K562 (cell line): ENCODE measurements around the gene CREB3L2. TPM values are rescaled to one million over a fixed set of nuclear protein-coding genes. Genes with fewer than 3 reads are reported as not detected.

Experiments used
- BCOR ChIP-seq: fragments of 450-650 bp; IDR thresholded peaks from 2 replicates; pipeline ENCODE4 v1.6.1; 2016
- BRD9 ChIP-seq: fragments of 450-650 bp; IDR thresholded peaks from 2 replicates; pipeline ENCODE4 v1.6.1; 2018; ENCODE audit warnings: low read depth; ENCODE audit not compliant: partially characterized antibody
- CCAR2 ChIP-seq: fragments of 200-400 bp; formaldehyde crosslinking; IDR thresholded peaks from 2 replicates; pipeline ENCODE4 v1.6.1; 2017; ENCODE audit warnings: mild to moderate bottlenecking, low read depth, low read length
- CUX1 ChIP-seq: fragments of 200-800 bp; sonication (Bioruptor generic); IDR thresholded peaks from 2 replicates; pipeline ENCODE4 v1.6.1; 2016; ENCODE audit warnings: missing genetic modification characterization, missing compliant biosample characterization
- DMBX1 ChIP-seq: fragments of 250-450 bp; sonication (Bioruptor Pico); IDR thresholded peaks from 2 replicates; pipeline ENCODE4 v1.8.0; 2022; ENCODE audit warnings: inconsistent platforms, mild to moderate bottlenecking, moderate library complexity, borderline replicate concordance
- ESRRA ChIP-seq: fragments of 450-650 bp; IDR thresholded peaks from 2 replicates; pipeline ENCODE4 v1.6.1; 2014; ENCODE audit warnings: low read depth, mild to moderate bottlenecking, moderate library complexity, borderline replicate concordance
- KDM1A ChIP-seq, 2 experiments: fragments of 450-650 bp; IDR thresholded peaks; 2 replicates each; pipeline ENCODE4 v1.6.1; 2016; ENCODE audit warnings: mild to moderate bottlenecking in 2 of 2
- KLF10 ChIP-seq: fragments of 250-450 bp; sonication (Bioruptor Pico); IDR thresholded peaks from 2 replicates; pipeline ENCODE4 v1.6.1; 2021; ENCODE audit warnings: matching md5 sums
- MCM5 ChIP-seq: fragments of 450-650 bp; IDR thresholded peaks from 2 replicates; pipeline ENCODE4 v1.6.1; 2016; ENCODE audit warnings: low read depth
- MTF1 ChIP-seq: fragments of 250-450 bp; sonication (Bioruptor Pico); IDR thresholded peaks from 2 replicates; pipeline ENCODE4 v1.9.0; 2021; ENCODE audit warnings: moderate library complexity, mild to moderate bottlenecking, inconsistent platforms, borderline replicate concordance
- NCOA6 ChIP-seq: fragments of 450-650 bp; IDR thresholded peaks from 2 replicates; pipeline ENCODE4 v1.6.1; 2017; ENCODE audit warnings: mild to moderate bottlenecking
- NRF1 ChIP-seq, 2 experiments: fragments of 450-650 bp; IDR thresholded peaks in 1 of 2; conservative IDR thresholded peaks in 1 of 2; 2 replicates each; pipeline ENCODE4 v1.6.1; 2014; ENCODE audit warnings: mild to moderate bottlenecking in 2 of 2
- PHF20 ChIP-seq: fragments of 450-650 bp; IDR thresholded peaks from 2 replicates; pipeline ENCODE4 v1.6.1; 2018; ENCODE audit not compliant: partially characterized antibody
- RAD21 ChIP-seq, 2 experiments: fragments of 250-450 bp in 1 of 2; fragments of 450-650 bp in 1 of 2; sonication (Bioruptor Pico) in 1 of 2; formaldehyde crosslinking in 1 of 2; IDR thresholded peaks in 1 of 2; conservative IDR thresholded peaks in 1 of 2; 2 replicates each; pipeline versions ENCODE4 v1.4.0 to v1.8.0; 2020 to 2022; ENCODE audit warnings: mild to moderate bottlenecking in 2 of 2, moderate library complexity in 1 of 2
- SRSF7 ChIP-seq: fragments of 200-400 bp; formaldehyde crosslinking; optimal IDR thresholded peaks from 2 replicates; pipeline ENCODE3; 2017; ENCODE audit warnings: mild to moderate bottlenecking, low read depth, low read length
- TEAD1 ChIP-seq, 2 experiments: fragments of 450-650 bp in 1 of 2; sonication (generic) in 1 of 2; formaldehyde crosslinking; IDR thresholded peaks; 2 replicates each; pipeline versions ENCODE4 v1.4.0 to v1.8.0; 2020 to 2022; ENCODE audit warnings: mild to moderate bottlenecking in 2 of 2, missing genetic modification reagents in 1 of 2
- ZKSCAN1 ChIP-seq: fragments of 150-350 bp; IDR thresholded peaks from 2 replicates; pipeline ENCODE4 v1.6.1; 2016; ENCODE audit warnings: low read depth, low read length
- ZNF184 ChIP-seq: sonication (generic); formaldehyde crosslinking; IDR thresholded peaks from 2 replicates; pipeline ENCODE4 v1.5.0; 2020; ENCODE audit warnings: missing genetic modification reagents
- ZNF263 ChIP-seq: sonication (generic); formaldehyde crosslinking; IDR thresholded peaks from 2 replicates; pipeline ENCODE4 v1.8.0; 2022; ENCODE audit warnings: mild to moderate bottlenecking, missing genetic modification reagents, borderline replicate concordance
- ZNF274 ChIP-seq: IDR thresholded peaks from 2 replicates; pipeline ENCODE4 v1.6.1; 2011; ENCODE audit warnings: low read depth, mild to moderate bottlenecking, low read length, moderate library complexity, borderline replicate concordance
- ZNF644 ChIP-seq: fragments of 200-800 bp; sonication (Bioruptor generic); IDR thresholded peaks from 2 replicates; pipeline ENCODE4 v1.6.1; 2016; ENCODE audit warnings: low read depth, missing genetic modification characterization, missing compliant biosample characterization
- ZNF696 ChIP-seq: fragments of 250-450 bp; sonication (Bioruptor Pico); conservative IDR thresholded peaks from 2 replicates; pipeline ENCODE4 v1.4.0; 2020; ENCODE audit warnings: mild to moderate bottlenecking, moderate library complexity
- ZNF699 ChIP-seq: fragments of 250-450 bp; sonication (Bioruptor Pico); IDR thresholded peaks from 2 replicates; pipeline ENCODE4 v1.8.0; 2021; ENCODE audit warnings: mild to moderate bottlenecking, moderate library complexity; ENCODE audit not compliant: insufficient replicate concordance
- polyA plus RNA-seq, 8 experiments: library from polyadenylated mRNA; depleted of rRNA in 4 of 8; stranded (reverse) in 5 of 8; unstranded in 3 of 8; fragments of >200 nt; fragmentation: Nextera tagmentation in 2 of 8; fragmentation: Illumina TruSeq in 1 of 8; extraction: Ambion mirVana in 2 of 8; extraction: Trizol in 1 of 8; gene quantifications; 2 replicates each; pipeline versions ENCODE4 v1.2.1 to v1.2.3, GENCODE V29; 2011 to 2014; ENCODE audit warnings: inconsistent platforms in 1 of 8, missing spikeins in 1 of 8
- total RNA-seq, 7 experiments: library from RNA; depleted of rRNA in 6 of 7; stranded (reverse); fragments of >200 nt in 6 of 7; fragmentation: Illumina TruSeq in 2 of 7; extraction: Trizol in 2 of 7; gene quantifications; 2 replicates each; pipeline versions ENCODE4 v1.2.1 to v1.2.3, GENCODE V29; 2011 to 2021; ENCODE audit warnings: low replicate concordance in 1 of 7
- TF ChIP-seq, protein P1 (sequence below): sonication (generic); formaldehyde crosslinking; IDR thresholded peaks from 2 replicates; pipeline ENCODE4 v1.8.0; 2023; ENCODE audit warnings: mild to moderate bottlenecking, missing genetic modification reagents

CREB3L2 gene
- total and polyA plus RNA-seq, 9 of the 15 experiments (the other 6 are each of a cell fraction or from before 2014, with no cell fraction given): 7.1 to 45.6 (median 15.8) TPM

- 0 out of 2 replicates have a peak, but pooled peaks have one; percentile 15 for TF ChIP-seq DMBX1 (CRISPR knock-in tag)
- peak; percentile 33; the same call in 1 of the 2 replicates for TF ChIP-seq ESRRA
- peak; percentile 92 to 94 for TF ChIP-seq KDM1A (IDR thresholded peaks at IDR 0.05)
- TF ChIP-seq, protein P1, sequence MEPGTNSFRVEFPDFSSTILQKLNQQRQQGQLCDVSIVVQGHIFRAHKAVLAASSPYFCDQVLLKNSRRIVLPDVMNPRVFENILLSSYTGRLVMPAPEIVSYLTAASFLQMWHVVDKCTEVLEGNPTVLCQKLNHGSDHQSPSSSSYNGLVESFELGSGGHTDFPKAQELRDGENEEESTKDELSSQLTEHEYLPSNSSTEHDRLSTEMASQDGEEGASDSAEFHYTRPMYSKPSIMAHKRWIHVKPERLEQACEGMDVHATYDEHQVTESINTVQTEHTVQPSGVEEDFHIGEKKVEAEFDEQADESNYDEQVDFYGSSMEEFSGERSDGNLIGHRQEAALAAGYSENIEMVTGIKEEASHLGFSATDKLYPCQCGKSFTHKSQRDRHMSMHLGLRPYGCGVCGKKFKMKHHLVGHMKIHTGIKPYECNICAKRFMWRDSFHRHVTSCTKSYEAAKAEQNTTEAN (CRISPR knock-in tag): no peak
- TF ChIP-seq ZNF696 (CRISPR knock-in tag): no peak
- no peak for TF ChIP-seq ZNF274
- TF ChIP-seq KLF10 (CRISPR knock-in tag): no peak
- TF ChIP-seq PHF20: no peak
- no peak; a peak in 2 of 4 replicates for TF ChIP-seq NRF1 (conservative IDR thresholded peaks at IDR 0.05 in 1 of 2, IDR thresholded peaks at IDR 0.05 in 1 of 2)
- peak; percentile 59; the same call in 1 of the 2 replicates for TF ChIP-seq ZKSCAN1
- TF ChIP-seq MCM5: no peak
- TF ChIP-seq ZNF263: no peak; the same call in 1 of the 2 replicates
- peak; percentile 85 for TF ChIP-seq BCOR
- 0 out of 2 replicates have a peak, but pooled peaks have one; percentile 51 for TF ChIP-seq NCOA6
- peak; percentile 72 for TF ChIP-seq BRD9
- TF ChIP-seq ZNF184 (CRISPR knock-in tag): no peak
- TF ChIP-seq ZNF644 (tag): peak; percentile 94
- TF ChIP-seq TEAD1 (CRISPR knock-in tag; IDR thresholded peaks at IDR 0.05): peak; percentile 50 to 92; a peak in 3 of 4 replicates
- TF ChIP-seq MTF1: no peak
- TF ChIP-seq SRSF7: no peak
- no peak for TF ChIP-seq CCAR2
- no peak; a peak in 1 of 4 replicates for TF ChIP-seq RAD21 (CRISPR knock-in tag; conservative IDR thresholded peaks at IDR 0.05 in 1 of 2, IDR thresholded peaks at IDR 0.05 in 1 of 2)
- TF ChIP-seq ZNF699 (CRISPR knock-in tag): no peak
- TF ChIP-seq CUX1: no peak
These were observed 38.9 kb downstream of the CREB3L2 start (continued) for GRCh38 chr7:137962875-137963507.
